HUES48 (cell line): ENCODE results near the gene RHBG.

Experiments
- H3K27ac ChIP-seq: one replicate; pipeline ENCODE4 v1.7.0; 2013; ENCODE audit warnings: low read depth, low read length, inconsistent platforms
- H3K27me3 ChIP-seq: 2 replicates; pipeline ENCODE4 v1.6.1; 2013; ENCODE audit warnings: mild to moderate bottlenecking, low read length; ENCODE audit not compliant: control insufficient read depth, insufficient read depth
- H3K36me3 ChIP-seq: 2 replicates; pipeline ENCODE4 v1.6.1; 2013; ENCODE audit warnings: low read length; ENCODE audit not compliant: control insufficient read depth, insufficient read depth
- H3K4me1 ChIP-seq: 2 replicates; pipeline ENCODE4 v1.6.1; 2013; ENCODE audit warnings: mild to moderate bottlenecking, low read length; ENCODE audit not compliant: control insufficient read depth, insufficient read depth
- H3K4me3 ChIP-seq: 2 replicates; pipeline ENCODE4 v1.5.1; 2013; ENCODE audit warnings: mild to moderate bottlenecking, low read depth, low read length
- H3K9ac ChIP-seq: 2 replicates; pipeline ENCODE4 v1.6.1; 2013; ENCODE audit warnings: mild to moderate bottlenecking, low read depth, low read length, moderate library complexity
- H3K9me3 ChIP-seq: 2 replicates; pipeline ENCODE4 v1.6.1; 2013; ENCODE audit warnings: low read length; ENCODE audit not compliant: control insufficient read depth, insufficient read depth

Gene RHBG

GRCh38 chr1:156376146-156376545 lies 7.1 kb downstream of the RHBG start:
- H3K9me3 ChIP-seq, result no peaks in the 10 kb centered on the region
- H3K27ac ChIP-seq, result no peak overlapping the region
- no peaks in the 10 kb centered on the region for H3K27me3 ChIP-seq
- peaks cover 7% of the 10 kb centered on the region; the same call in 1 of the 2 replicates for H3K4me1 ChIP-seq
- no peaks in the 10 kb centered on the region for H3K36me3 ChIP-seq
- H3K4me3 ChIP-seq, result no peak overlapping the region
- no peak overlapping the region for H3K9ac ChIP-seq

GRCh38 chr1:156376958-156377919 lies 8.2 kb downstream of the RHBG start:
- no peak overlapping the region for H3K9ac ChIP-seq
- no peak overlapping the region for H3K27ac ChIP-seq
- no peaks in the 10 kb centered on the region for H3K27me3 ChIP-seq
- no peaks in the 10 kb centered on the region for H3K9me3 ChIP-seq
- H3K36me3 ChIP-seq, result no peaks in the 10 kb centered on the region
- H3K4me1 ChIP-seq, result peaks cover 7% of the 10 kb centered on the region; the same call in 1 of the 2 replicates
- no peak overlapping the region for H3K4me3 ChIP-seq

GRCh38 chr1:156378557-156378956 lies 9.5 kb downstream of the RHBG start:
- Histone ChIP-seq H3K4me3 (no peak overlapping the region), H3K36me3 (no peaks in the 10 kb centered on the region)

GRCh38 chr1:156379420-156380165 lies 10.6 kb downstream of the RHBG start:
- Histone ChIP-seq H3K27ac (no peak overlapping the region), H3K27me3 (no peaks in the 10 kb centered on the region), H3K9me3 (no peaks in the 10 kb centered on the region), H3K36me3 (no peaks in the 10 kb centered on the region), H3K4me1 (peaks cover 7% of the 10 kb centered on the region; the same call in 1 of the 2 replicates), H3K4me3 (no peak overlapping the region), H3K9ac (no peak overlapping the region)

More at GRCh38 chr1:156378557-156378956, 9.5 kb downstream of the RHBG start:
- no peaks in the 10 kb centered on the region for H3K27me3 ChIP-seq
- no peak overlapping the region for H3K9ac ChIP-seq
- H3K4me1 ChIP-seq, result peaks cover 7% of the 10 kb centered on the region; the same call in 1 of the 2 replicates
- H3K9me3 ChIP-seq, result no peaks in the 10 kb centered on the region
- no peak overlapping the region for H3K27ac ChIP-seq

- Histone ChIP-seq H3K4me1 (peaks cover 7% of the 10 kb centered on the region), H3K9ac (no peak overlapping the region), H3K27me3 (peaks cover 19% of the 10 kb centered on the region), H3K9me3 (no peaks in the 10 kb centered on the region), H3K36me3 (no peaks in the 10 kb centered on the region), H3K4me3 (no peak overlapping the region), H3K27ac (no peak overlapping the region)
Measured at GRCh38 chr1:156382561-156382960, 13.6 kb downstream of the RHBG start.

GRCh38 chr1:156383023-156383422 lies 14.0 kb downstream of the RHBG start:
- Histone ChIP-seq H3K9ac (no peak overlapping the region), H3K9me3 (no peaks in the 10 kb centered on the region), H3K36me3 (no peaks in the 10 kb centered on the region), H3K4me1 (peaks cover 7% of the 10 kb centered on the region), H3K27ac (no peak overlapping the region), H3K4me3 (no peak overlapping the region), H3K27me3 (peaks cover 24% of the 10 kb centered on the region)

- Histone ChIP-seq H3K9ac (no peak overlapping the region), H3K27ac (no peak overlapping the region), H3K27me3 (peaks cover 33% of the 10 kb centered on the region), H3K4me1 (peaks cover 11% of the 10 kb centered on the region), H3K4me3 (no peak overlapping the region), H3K9me3 (no peaks in the 10 kb centered on the region), H3K36me3 (no peaks in the 10 kb centered on the region)
Measured at GRCh38 chr1:156384007-156384406, 15.0 kb downstream of the RHBG start.

- Histone ChIP-seq H3K9me3 (no peaks in the 10 kb centered on the region), H3K27ac (no peak overlapping the region), H3K27me3 (peaks cover 39% of the 10 kb centered on the region), H3K4me1 (peaks cover 8% of the 10 kb centered on the region), H3K4me3 (no peak overlapping the region), H3K36me3 (no peaks in the 10 kb centered on the region), H3K9ac (no peak overlapping the region)
Measured at GRCh38 chr1:156384658-156385057, 15.6 kb downstream of the RHBG start.

GRCh38 chr1:156385534-156386031 lies 16.6 kb downstream of the RHBG start:
- H3K36me3 ChIP-seq, result no peaks in the 10 kb centered on the region
- no peaks in the 10 kb centered on the region for H3K9me3 ChIP-seq
- no peak overlapping the region for H3K9ac ChIP-seq
- H3K27ac ChIP-seq, result no peak overlapping the region
- H3K4me3 ChIP-seq, result no peak overlapping the region
- H3K27me3 ChIP-seq, result peaks cover 49% of the 10 kb centered on the region
- peaks cover 10% of the 10 kb centered on the region for H3K4me1 ChIP-seq

GRCh38 chr1:156386134-156386901 lies 17.3 kb downstream of the RHBG start:
- no peak overlapping the region for H3K9ac ChIP-seq
- H3K27ac ChIP-seq, result no peak overlapping the region
- H3K4me3 ChIP-seq, result no peak overlapping the region
- H3K4me1 ChIP-seq, result peaks cover 17% of the 10 kb centered on the region
- peaks cover 55% of the 10 kb centered on the region for H3K27me3 ChIP-seq
- H3K36me3 ChIP-seq, result no peaks in the 10 kb centered on the region
- H3K9me3 ChIP-seq, result no peaks in the 10 kb centered on the region
